ENCODE measurements around the gene SGMS1.

DNA sequence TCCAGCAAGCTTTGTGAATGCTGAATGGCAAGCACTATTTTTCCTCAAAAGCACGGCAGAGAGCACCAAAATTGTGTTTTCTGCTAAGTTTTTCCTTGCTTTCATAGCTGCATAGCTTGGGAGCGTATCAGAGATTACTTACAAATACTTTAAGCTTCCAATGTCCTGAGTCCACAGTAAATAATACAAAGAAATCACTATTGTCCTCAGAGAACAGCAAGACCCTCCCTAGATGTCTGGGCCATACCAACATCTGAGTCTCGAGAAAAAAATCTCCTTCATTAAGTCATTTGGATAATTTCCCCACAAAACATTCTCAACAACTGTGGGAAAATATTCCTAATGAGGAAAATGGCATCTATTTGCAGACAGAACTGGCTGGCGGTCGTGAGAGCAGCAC, 41.7 kb downstream of the SGMS1 start:
- TF ChIP-seq, protein P1, sequence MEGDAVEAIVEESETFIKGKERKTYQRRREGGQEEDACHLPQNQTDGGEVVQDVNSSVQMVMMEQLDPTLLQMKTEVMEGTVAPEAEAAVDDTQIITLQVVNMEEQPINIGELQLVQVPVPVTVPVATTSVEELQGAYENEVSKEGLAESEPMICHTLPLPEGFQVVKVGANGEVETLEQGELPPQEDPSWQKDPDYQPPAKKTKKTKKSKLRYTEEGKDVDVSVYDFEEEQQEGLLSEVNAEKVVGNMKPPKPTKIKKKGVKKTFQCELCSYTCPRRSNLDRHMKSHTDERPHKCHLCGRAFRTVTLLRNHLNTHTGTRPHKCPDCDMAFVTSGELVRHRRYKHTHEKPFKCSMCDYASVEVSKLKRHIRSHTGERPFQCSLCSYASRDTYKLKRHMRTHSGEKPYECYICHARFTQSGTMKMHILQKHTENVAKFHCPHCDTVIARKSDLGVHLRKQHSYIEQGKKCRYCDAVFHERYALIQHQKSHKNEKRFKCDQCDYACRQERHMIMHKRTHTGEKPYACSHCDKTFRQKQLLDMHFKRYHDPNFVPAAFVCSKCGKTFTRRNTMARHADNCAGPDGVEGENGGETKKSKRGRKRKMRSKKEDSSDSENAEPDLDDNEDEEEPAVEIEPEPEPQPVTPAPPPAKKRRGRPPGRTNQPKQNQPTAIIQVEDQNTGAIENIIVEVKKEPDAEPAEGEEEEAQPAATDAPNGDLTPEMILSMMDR (IDR thresholded peaks at IDR 0.05) = no peak
- no peak for TF ChIP-seq POLR2A (IDR thresholded peaks at IDR 0.05; ENCODE audit: low read depth)
